Ascending aorta (tissue), 2 donors: Measurements from ENCODE around the gene AP2A1. TPM values are rescaled to one million over a fixed set of nuclear protein-coding genes. Genes with fewer than 3 reads are reported as not detected.
A peak's percentile ranks its signal among the peaks of the same experiment; 100 is the strongest.

ENCODE experiments used
- DNase-seq, 2 donors: peaks; one replicate each; pipeline ENCODE4 v3.0.0-alpha.2; 2019; ENCODE audit warnings: low spot score in 2 of 2
- H3K27ac ChIP-seq, 2 donors: fragments of 200-600 bp; sonication (generic); one replicate each; pipeline ENCODE4 v1.5.1; 2016 to 2017; ENCODE audit warnings: mild to moderate bottlenecking in 1 of 2
- H3K27me3 ChIP-seq: fragments of 200-600 bp; sonication (generic); one replicate; pipeline ENCODE4 v1.5.1; 2017
- H3K36me3 ChIP-seq, 2 donors: fragments of 200-600 bp; sonication (generic); one replicate each; pipeline ENCODE4 v1.5.1; 2016
- H3K4me1 ChIP-seq, 2 donors: fragments of 200-600 bp; sonication (generic); one replicate each; pipeline ENCODE4 v1.5.1; 2016 to 2017; ENCODE audit warnings: mild to moderate bottlenecking in 1 of 2
- H3K4me3 ChIP-seq, 2 donors: fragments of 200-600 bp; sonication (generic); one replicate each; pipeline ENCODE4 v1.5.1; 2016 to 2017; ENCODE audit warnings: mild to moderate bottlenecking in 1 of 2
- H3K9me3 ChIP-seq, 2 donors: fragments of 200-600 bp; sonication (generic); one replicate each; pipeline ENCODE4 v1.5.1; 2016
- intact Hi-C: fragments of 100-400 bp; cut with DNase I; formaldehyde crosslinking; loops from one replicate; pipeline ENCODE4 v1.15.1; 2023
- total RNA-seq: library from RNA; depleted of rRNA; stranded (reverse); fragments of >200 nt; gene quantifications from one replicate; pipeline ENCODE4 v1.1.0, GENCODE V29; 2016
- TF ChIP-seq, protein P1 (sequence below), 3 experiments: fragments of 200-600 bp in 2 of 3; fragments of 450-650 bp in 1 of 3; sonication (generic) in 2 of 3; IDR thresholded peaks; one replicate each; pipeline ENCODE4 v1.5.1; 2016 to 2019; ENCODE audit warnings: antibody characterized with exemption in 3 of 3, mild to moderate bottlenecking in 1 of 3, moderate library complexity in 1 of 3

The AP2A1 gene
- total RNA-seq, 1 donor from 2014 or later: 249 TPM

DNA sequence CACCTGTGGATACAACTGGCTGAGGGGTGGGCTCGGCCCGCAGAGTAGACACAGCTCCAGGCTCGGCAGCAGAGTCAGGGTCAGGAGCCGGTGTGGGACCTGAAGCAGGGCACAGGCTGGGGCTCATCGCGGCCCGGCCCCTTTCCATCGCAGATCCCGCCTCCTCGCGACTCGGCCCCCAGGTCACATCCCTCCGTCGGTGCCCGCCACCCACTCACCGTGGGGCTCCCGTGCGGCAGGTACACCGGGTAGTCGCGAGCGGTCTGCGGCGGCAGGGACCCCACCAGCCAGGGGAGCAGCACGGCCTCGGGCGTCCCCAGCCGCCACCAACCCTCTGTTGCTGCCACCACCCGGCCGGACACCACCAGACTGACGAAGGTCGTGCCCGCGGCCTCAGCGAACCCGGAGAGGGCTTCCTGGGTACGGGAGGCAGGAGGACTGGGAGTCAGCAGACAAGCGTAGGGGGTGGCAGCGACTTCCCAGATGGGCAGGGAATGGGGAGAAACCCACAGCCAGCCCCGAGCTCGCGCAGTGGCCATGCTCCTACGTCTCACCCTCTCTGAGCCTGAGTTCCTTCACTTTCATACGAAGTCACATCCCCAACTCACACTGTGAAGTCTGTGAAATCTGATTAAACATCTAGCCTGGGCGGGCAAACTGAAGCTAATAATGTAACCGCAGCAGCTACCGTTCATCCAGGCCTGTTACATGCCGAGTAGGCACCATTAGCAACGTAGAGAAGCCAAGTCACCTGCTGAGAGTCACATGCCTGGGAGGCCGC, 42.5 kb downstream of the AP2A1 start:
- Histone ChIP-seq H3K4me1 (peaks cover 6 to 17% of the 10 kb centered on the region in 2 donors), H3K27ac (peak overlapping the region; percentile 77), H3K4me3 (peak overlapping the region; percentile 71 to 80), H3K27me3 (no peaks in the 10 kb centered on the region), H3K9me3 (no peaks in the 10 kb centered on the region), H3K36me3 (peaks cover 17 to 20% of the 10 kb centered on the region in 2 donors)
- TF ChIP-seq, protein P1, sequence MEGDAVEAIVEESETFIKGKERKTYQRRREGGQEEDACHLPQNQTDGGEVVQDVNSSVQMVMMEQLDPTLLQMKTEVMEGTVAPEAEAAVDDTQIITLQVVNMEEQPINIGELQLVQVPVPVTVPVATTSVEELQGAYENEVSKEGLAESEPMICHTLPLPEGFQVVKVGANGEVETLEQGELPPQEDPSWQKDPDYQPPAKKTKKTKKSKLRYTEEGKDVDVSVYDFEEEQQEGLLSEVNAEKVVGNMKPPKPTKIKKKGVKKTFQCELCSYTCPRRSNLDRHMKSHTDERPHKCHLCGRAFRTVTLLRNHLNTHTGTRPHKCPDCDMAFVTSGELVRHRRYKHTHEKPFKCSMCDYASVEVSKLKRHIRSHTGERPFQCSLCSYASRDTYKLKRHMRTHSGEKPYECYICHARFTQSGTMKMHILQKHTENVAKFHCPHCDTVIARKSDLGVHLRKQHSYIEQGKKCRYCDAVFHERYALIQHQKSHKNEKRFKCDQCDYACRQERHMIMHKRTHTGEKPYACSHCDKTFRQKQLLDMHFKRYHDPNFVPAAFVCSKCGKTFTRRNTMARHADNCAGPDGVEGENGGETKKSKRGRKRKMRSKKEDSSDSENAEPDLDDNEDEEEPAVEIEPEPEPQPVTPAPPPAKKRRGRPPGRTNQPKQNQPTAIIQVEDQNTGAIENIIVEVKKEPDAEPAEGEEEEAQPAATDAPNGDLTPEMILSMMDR (IDR thresholded peaks at IDR 0.05): peak in 2 of 3 experiments; percentile 23 to 41
- intact Hi-C loops: loop anchor here (2.0 kb wide), 2 partner anchors 59 kb away; no protein-coding TSS in a partner anchor
- peak in 1 of 2 donors; percentile 80 for DNase-seq

DNA sequence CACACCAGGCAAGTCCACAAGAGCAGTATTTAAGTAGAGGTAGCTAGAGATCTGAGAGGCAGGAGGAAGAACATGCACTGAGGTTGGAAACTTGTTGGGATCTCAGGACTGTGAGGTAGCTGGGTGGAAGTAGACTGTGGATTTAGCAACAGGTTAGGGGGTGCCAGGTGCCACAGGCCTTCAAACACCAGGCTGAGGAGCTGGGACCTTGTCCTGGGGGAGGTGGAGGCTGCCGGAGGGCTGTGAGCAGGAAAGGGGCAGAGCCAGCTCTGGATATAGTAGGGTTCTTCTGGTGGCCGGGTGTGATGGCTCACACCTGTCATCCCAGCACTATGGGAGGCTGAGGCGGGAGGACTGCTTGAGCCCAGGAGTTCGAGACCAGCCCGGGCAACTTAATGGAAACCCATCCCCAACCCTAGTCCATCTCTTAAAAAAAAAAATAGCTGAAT, 43.2 kb downstream of the AP2A1 start:
- TF ChIP-seq, protein P1 (IDR thresholded peaks at IDR 0.05): no peak
- DNase-seq: no peak
- Histone ChIP-seq H3K36me3 (peaks cover 11 to 14% of the 10 kb centered on the region in 2 donors), H3K4me3 (peak overlapping the region; percentile 71 to 80), H3K9me3 (no peaks in the 10 kb centered on the region), H3K27ac (peak overlapping the region; percentile 77), H3K27me3 (no peaks in the 10 kb centered on the region), H3K4me1 (peaks cover 6 to 19% of the 10 kb centered on the region in 2 donors)
- intact Hi-C loops: loop anchor here (2.0 kb wide), 2 partner anchors 59 kb away; no protein-coding TSS in a partner anchor

DNA sequence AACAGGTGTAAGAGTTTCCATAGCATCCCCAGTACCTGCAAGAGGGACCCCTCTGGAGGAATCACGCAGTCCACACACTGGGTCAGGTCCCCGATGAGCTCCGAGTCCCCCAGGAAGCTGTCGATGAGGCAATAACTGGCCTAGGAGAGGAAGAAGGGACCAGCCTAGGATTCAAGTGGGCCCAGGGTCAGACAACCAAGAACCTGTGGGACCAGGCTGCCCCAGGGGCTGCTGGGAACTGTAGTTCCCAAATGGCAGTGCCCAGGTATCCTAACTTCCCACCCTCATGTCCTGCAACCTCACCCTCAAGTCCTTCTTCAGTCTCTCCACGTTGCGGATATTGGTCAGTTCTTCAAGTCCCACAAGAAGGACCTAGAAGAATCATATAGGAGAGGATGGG, 44.5 kb downstream of the AP2A1 start:
- intact Hi-C loops: no loop called here

DNA sequence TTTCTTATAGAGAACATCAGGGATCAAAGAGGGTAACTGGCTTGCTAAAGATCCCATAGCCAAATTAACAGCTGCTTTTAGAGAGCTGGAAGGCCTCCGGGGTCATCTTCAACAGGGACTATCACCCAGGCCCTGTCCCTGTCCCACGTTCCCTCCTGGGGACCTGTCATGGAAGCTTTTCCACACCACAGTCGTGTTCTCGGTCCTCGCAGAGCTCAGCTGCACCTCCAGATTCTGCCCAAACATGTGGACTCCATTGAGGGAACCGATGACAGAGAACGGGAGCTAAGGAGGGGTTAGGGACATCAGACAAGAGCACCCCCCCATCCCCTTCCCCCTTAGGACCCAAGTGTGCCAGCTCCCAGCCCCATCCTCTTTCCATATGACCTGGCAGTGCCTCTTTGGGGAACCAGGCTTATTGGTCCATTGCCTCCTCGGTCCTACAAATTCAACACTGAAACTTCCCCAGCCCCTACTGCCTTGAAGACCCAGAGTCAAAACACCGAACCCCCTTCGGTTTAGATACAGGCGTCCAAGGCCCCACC, 45.7 kb downstream of the AP2A1 start:
- Histone ChIP-seq H3K4me1 (peaks cover 6 to 25% of the 10 kb centered on the region in 2 donors), H3K27me3 (no peaks in the 10 kb centered on the region), H3K27ac (peak overlapping the region; percentile 70 to 83), H3K4me3 (peak overlapping the region; percentile 55 to 73), H3K36me3 (no peaks in the 10 kb centered on the region), H3K9me3 (no peaks in the 10 kb centered on the region)
- TF ChIP-seq, protein P1 (IDR thresholded peaks at IDR 0.05): no peak
- intact Hi-C loops: no loop called here
- no peak for DNase-seq

More for the DNA sequence above, 44.5 kb downstream of the AP2A1 start:
- Histone ChIP-seq H3K4me3 (no peak overlapping the region), H3K36me3 (peaks cover 0 to 4% of the 10 kb centered on the region in 2 donors), H3K27me3 (no peaks in the 10 kb centered on the region), H3K4me1 (peaks cover 6 to 19% of the 10 kb centered on the region in 2 donors), H3K9me3 (no peaks in the 10 kb centered on the region), H3K27ac (no peak overlapping the region)
- no peak for DNase-seq
- TF ChIP-seq, protein P1 (IDR thresholded peaks at IDR 0.05): no peak

GRCh38 chr19:49812997-49813861, 46.4 kb downstream of the AP2A1 start, which contains the start of gene FUZ:
FUZ (minus strand) TSS chr19:49813292; CDS start chr19:49813106, 186 bp downstream.
- H3K36me3 ChIP-seq: no peaks in the 10 kb centered on the region
- no peaks in the 10 kb centered on the region for H3K9me3 ChIP-seq
- TF ChIP-seq, protein P1 (IDR thresholded peaks at IDR 0.05): peak in 2 of 3 experiments; percentile 8 to 31
- H3K4me3 ChIP-seq: peak within 1 kb of the TSS; percentile 55 to 73
- no peaks in the 10 kb centered on the region for H3K27me3 ChIP-seq
- DNase-seq: peak; percentile 93 to 98
- peaks cover 6 to 24% of the 10 kb centered on the region in 2 donors for H3K4me1 ChIP-seq
- intact Hi-C loops: loop anchor here (1.0 kb wide), 3 partner anchors 37 to 64 kb away; partner anchors contain the start of genes AKT1S1 and TBC1D17
- H3K27ac ChIP-seq: peak within 1 kb of the TSS; percentile 70 to 83
